Renal pelvis (tissue), 4 donors: ENCODE measurements around the gene STOX2. TPM values are rescaled to one million over a fixed set of nuclear protein-coding genes. Genes with fewer than 3 reads are reported as not detected.
A peak's percentile ranks its signal among the peaks of the same experiment; 100 is the strongest.
"Not testable (repeated sequence)": the region's sequence is repeated elsewhere in the genome, so short reads cannot be mapped to it uniquely, and the experiment has no call there.

Experiments used
- DNase-seq: peaks from one replicate; pipeline ENCODE4 v3.0.0-alpha.2; 2013
- polyA plus RNA-seq, 3 donors: library from polyadenylated mRNA; unstranded; fragments of 120-200 nt; gene quantifications; one replicate each; pipeline ENCODE4 v1.2.1, GENCODE V29; 2013; ENCODE audit not compliant: insufficient read length in 3 of 3

The STOX2 gene
- polyA plus RNA-seq, 3 donors: 10.0 to 13.2 (median 10.3) TPM

- DNase-seq: no peak
Measured at GRCh38 chr4:184019667-184020623, 114.8 kb downstream of the STOX2 start.

GRCh38 chr4:184021389-184021788 lies 116.3 kb downstream of the STOX2 start:
- DNase-seq: no peak

GRCh38 chr4:184022679-184023383 lies 117.7 kb downstream of the STOX2 start:
- no peak for DNase-seq

- no peak for DNase-seq
Measured at GRCh38 chr4:184024637-184025036, 119.5 kb downstream of the STOX2 start.

GRCh38 chr4:184028561-184029374 lies 123.7 kb downstream of the STOX2 start:
- DNase-seq: no peak

- DNase-seq: no peak
Measured at GRCh38 chr4:184030036-184030435, 124.9 kb downstream of the STOX2 start.

GRCh38 chr4:184030764-184031163 lies 125.7 kb downstream of the STOX2 start:
- DNase-seq: no peak

GRCh38 chr4:184032091-184032490 lies 127.0 kb downstream of the STOX2 start:
- no peak for DNase-seq

GRCh38 chr4:184039963-184040383 lies 134.9 kb downstream of the STOX2 start:
- DNase-seq: peak; percentile 42

- DNase-seq: no peak
Measured at GRCh38 chr4:184041156-184041555, 136.0 kb downstream of the STOX2 start.

GRCh38 chr4:184046148-184046547 lies 141.0 kb downstream of the STOX2 start:
- no peak for DNase-seq

GRCh38 chr4:184051262-184051661 lies 146.2 kb downstream of the STOX2 start:
- DNase-seq: not testable (repeated sequence)

- DNase-seq: no peak
Measured at GRCh38 chr4:184052616-184053015, 147.5 kb downstream of the STOX2 start.

- peak; percentile 21 for DNase-seq
Measured at GRCh38 chr4:184053434-184053833, 148.3 kb downstream of the STOX2 start.

- DNase-seq: no peak
Measured at GRCh38 chr4:184056877-184057276, 151.8 kb downstream of the STOX2 start.

GRCh38 chr4:184058026-184058425 lies 152.9 kb downstream of the STOX2 start:
- DNase-seq: no peak

GRCh38 chr4:184059099-184059498 lies 154.0 kb downstream of the STOX2 start:
- no peak for DNase-seq

- peak; percentile 34 for DNase-seq
Measured at GRCh38 chr4:184061582-184061981, 156.5 kb downstream of the STOX2 start.

GRCh38 chr4:184062769-184063168 lies 157.7 kb downstream of the STOX2 start:
- no peak for DNase-seq

GRCh38 chr4:184064877-184065276 lies 159.8 kb downstream of the STOX2 start:
- no peak for DNase-seq

- DNase-seq: peak; percentile 54
Measured at GRCh38 chr4:184066584-184067300, 161.6 kb downstream of the STOX2 start.
